Stimulated activated CD8-positive, alpha-beta memory T cell treated with anti-CD3 and anti-CD28 coated beads, Interleukin-15, amount 100 ng/mL, for 1 hour (primary cell): ENCODE data around the gene APOL3.
"Not testable (repeated sequence)": the region's sequence is repeated elsewhere in the genome, so short reads cannot be mapped to it uniquely, and the experiment has no call there.

Source experiments
- DNase-seq: peaks from one replicate; pipeline ENCODE4 v3.0.0-alpha.2; 2020; ENCODE audit warnings: low read depth

The APOL3 gene

GRCh38 chr22:36160499-36160942, at the start of gene APOL3:
TSS of gene APOL3 (minus strand) at chr22:36160755. CDS start at chr22:36149055, 11,700 bp downstream.
- no peak for DNase-seq

DNA sequence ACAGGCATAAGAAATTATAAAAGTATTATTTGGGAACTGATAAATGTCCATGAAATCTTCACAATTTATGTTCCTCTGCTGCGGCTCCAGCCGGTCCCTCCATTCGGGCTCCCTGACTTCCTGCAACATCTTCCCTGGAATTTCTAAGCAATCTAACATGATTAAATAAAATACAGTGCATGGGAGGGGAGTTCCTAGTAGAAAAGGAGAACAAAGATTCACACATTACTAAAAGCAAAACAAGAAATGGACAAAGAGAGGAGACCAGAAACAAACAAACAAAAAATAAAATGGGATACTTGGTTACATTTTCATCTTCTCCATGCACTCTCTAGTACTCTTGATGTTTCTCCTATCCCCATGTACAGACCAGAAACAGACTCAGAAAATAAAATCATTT, 49.7 kb upstream of the APOL3 start:
- DNase-seq = no peak

- not testable (repeated sequence) for DNase-seq
Observed at GRCh38 chr22:36209488-36209908, 48.9 kb upstream of the APOL3 start.

DNA sequence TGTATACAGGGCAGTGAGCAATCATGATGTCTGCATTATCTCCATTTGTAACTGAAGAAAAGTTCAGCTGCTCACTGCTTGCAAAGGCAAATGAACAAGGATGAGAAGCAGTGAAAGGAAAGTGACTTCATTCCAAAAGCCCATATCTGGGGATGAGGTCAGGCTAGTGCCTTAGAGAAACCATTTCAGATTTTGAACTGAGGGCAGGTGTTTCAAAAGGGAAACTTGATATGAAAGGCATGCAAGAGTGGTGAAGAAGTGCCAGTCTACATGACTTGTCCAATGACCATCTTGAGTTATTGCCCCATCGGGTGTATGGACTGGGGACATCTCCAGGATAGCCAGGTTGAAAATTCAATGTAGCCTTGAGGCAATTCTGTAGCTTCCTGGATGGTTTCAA, 48.4 kb upstream of the APOL3 start:
- no peak for DNase-seq

DNA sequence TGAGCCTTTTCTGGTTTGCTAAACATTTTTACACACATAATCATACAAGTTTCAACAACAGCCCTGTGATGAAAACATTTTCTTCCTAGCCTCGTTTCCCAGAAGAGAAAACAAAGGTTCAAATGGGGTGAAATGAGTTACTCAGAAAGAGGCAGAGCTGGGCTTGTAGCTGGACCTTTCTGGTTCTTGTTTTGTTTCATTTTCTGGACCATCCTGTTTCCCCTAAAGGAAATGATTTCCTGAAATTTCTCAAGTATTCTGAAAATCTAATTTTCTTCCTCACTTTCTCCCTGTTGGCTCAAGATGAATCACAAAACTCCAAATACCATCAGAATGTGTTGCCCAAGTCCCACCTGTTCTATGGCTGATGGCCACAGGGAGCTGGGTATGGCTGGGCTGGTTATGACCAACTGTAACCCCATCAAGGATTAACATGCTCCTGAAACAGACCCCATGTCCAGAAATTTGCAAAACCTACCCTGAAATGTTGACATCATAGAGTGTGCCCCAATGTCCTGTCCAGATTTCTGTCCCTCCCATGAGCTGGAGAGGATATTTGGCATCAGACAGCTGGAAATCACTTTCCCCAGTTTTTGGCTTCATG, 47.7 kb upstream of the APOL3 start:
- no peak for DNase-seq

- no peak for DNase-seq
Observed at GRCh38 chr22:36206255-36206654, 45.7 kb upstream of the APOL3 start.

GRCh38 chr22:36205573-36205972, 45.0 kb upstream of the APOL3 start:
- DNase-seq = not testable (repeated sequence)

- DNase-seq = no peak
Observed at GRCh38 chr22:36204632-36205015, 44.1 kb upstream of the APOL3 start.

DNA sequence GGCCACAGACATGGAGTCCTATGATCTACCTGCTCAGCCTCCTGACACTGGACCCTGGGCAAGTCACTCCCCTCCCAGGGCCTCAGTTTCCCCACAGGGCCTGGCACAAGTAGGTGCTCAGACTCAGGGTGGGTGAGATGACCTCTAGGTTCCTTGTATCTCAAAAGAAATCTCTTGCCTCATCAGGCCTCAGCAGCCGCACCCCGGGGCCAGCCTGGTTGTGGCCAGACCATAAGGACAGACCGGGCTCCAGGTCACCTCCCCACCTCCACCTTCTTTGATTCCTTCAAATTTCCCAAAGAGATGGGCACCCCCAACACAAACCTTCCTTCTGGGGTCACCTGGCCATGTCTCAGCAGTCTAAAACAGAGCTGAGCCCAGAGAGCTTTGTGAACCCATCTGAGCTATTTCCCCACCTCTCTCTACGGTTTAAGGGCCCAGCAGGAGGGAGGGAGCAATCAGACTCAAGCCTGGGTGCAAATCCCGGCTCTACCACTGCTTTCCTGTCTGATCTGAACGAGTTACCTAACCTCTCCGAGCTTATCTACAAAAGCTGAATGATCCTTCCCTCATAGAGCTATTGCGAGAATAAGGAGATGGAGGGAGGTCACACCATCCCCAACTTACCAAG, 43.6 kb upstream of the APOL3 start:
- no peak for DNase-seq

DNA sequence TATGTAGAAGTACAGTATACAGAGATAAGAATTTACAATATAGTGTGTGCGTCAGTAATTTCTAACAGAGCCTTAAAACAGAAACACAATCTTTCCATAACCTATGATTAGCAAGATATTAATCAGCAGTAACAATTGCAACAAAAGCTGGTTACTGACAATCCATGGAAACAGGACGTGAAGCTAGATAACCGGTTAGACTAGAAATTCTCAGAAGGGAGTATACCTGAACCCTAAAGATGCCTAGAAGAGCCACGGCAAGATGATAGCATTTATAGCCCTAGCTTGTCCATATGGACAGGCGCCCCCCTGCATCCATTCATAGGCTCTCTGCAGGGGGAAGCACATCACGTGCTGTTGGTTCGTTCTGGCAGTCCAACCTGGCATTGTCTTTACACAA, 42.9 kb upstream of the APOL3 start:
- not testable (repeated sequence) for DNase-seq

GRCh38 chr22:36202906-36203305, 42.4 kb upstream of the APOL3 start:
- DNase-seq = not testable (repeated sequence)

DNA sequence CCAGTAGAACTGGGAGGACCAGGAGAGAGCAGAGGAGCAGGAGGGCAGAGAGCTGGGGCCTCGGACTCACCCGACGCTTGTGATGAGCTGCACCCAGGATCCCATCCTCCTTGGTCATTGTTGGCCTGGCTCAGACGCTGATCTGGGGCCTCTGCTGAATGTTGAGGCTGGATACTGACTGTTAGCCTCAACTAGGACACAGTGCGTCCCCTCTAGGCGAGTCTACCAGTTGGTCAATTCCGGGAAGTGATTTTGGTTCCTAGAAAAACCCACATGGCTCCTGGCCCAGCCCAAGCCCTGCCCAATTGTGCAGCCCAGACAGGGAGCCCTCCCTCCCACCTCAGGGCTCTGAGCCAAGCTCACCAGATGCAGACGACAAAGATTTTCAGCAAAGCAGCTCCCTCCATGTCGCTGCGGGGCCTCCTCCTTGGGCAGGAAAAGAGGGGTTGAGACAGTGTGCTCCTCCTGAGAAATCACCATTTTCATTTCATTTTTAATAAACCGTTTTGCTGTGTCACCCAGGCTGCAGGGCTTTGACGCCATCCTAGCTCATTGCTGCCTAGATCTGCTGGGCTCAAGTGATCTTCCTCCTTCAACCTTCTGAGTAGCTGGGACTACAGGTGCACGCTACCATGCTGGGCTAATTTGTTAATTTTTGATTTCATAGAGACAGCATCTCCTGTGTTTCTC, 41.2 kb upstream of the APOL3 start, which contains the start of gene APOL4:
TSS of gene APOL4 (minus strand) at position 180 of the 690 bp plus-strand sequence. CDS start at position 105, 75 bp downstream.
- no peak for DNase-seq

- not testable (repeated sequence) for DNase-seq
Observed at GRCh38 chr22:36201025-36201424, 40.5 kb upstream of the APOL3 start.

GRCh38 chr22:36199001-36199551, 38.5 kb upstream of the APOL3 start:
- DNase-seq = no peak

DNA sequence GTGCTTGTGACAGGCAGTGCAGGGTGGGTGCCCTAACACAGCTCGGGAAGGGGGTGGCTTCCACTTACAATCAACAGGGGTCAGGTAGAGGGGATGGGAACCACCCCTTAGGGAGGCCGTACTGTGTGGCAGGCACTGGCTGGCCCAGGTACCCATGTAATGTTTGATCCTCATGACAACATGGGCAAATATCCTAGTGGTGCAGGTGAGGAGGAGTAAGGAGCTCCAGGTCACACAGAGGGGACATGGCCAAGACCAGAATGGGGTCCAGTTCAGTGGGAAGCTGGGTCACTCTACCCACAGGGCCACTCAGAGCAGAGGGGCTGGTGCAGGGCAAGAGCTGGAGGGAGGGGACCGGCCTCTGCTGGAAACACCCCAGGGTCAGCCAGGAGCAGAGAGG, 38.0 kb upstream of the APOL3 start:
- no peak for DNase-seq

GRCh38 chr22:36197514-36198146, 37.1 kb upstream of the APOL3 start:
- DNase-seq = no peak

GRCh38 chr22:36197065-36197440, 36.5 kb upstream of the APOL3 start:
- no peak for DNase-seq

GRCh38 chr22:36196254-36197064, 35.9 kb upstream of the APOL3 start:
- DNase-seq = no peak

GRCh38 chr22:36194971-36195370, 34.4 kb upstream of the APOL3 start:
- DNase-seq = no peak

DNA sequence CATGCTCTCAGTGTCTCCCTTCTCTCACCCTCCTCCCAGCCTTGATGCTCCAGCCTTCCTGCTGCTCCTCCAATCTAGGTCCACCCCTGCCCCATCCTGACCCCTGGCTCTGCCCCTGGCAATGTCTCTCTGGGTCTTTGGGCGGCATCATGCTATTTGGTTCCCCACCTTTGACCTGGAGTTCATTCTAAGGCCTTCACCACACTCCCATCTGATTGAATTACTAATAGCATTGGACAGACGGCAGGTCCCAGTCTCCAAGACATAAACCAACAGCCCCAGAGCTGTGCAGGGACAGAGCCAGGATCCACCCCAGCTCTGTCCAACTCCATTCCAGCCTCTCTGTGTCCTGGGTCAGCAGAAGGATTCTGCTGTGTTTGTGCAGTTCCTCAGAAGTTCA, 33.8 kb upstream of the APOL3 start:
- no peak for DNase-seq

- no peak for DNase-seq
Observed at GRCh38 chr22:36193577-36193976, 33.0 kb upstream of the APOL3 start.

DNA sequence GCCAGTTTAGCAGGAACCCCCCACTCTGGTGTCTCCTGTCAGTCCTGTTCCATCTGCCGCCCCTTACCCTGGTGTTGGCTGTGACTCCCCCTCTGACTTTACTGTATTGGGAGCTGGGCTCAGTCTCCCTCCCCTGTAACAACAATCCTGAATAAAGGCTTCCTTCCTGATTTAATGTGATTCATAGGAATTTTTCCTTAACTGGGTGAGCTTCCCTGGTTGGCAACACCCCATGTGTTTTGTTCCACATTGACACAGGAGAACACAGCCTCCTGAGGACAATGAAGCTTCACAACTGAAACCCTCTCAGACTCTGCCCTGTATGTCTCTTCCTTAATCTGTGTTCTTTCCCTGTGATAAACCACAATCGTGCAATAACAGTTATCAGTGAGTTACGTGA, 32.6 kb upstream of the APOL3 start:
- no peak for DNase-seq
